Endothelial cell of umbilical vein (primary cell): ENCODE data around the gene TRMT2A. TPM values are rescaled to one million over a fixed set of nuclear protein-coding genes. Genes with fewer than 3 reads are reported as not detected.

Experiments used
- BruUV-seq: library from RNA; stranded (reverse); fragments of 400-500 nt; replicated peaks from 2 replicates; lab custom pipeline; 2021; lab: Mats Ljungman, UMichigan
- CTCF ChIA-PET: fragments of 300-600, 350-600 bp; sonication (Branson Sonifier 250); formaldehyde crosslinking; loops from one replicate; lab custom pipeline; 2021; ENCODE audit warnings: antibody characterized with exemption, inconsistent platforms; lab: Charles Lee
- POLR2A ChIA-PET: fragments of 300-600, 350-600 bp; sonication (Branson Sonifier 250); formaldehyde crosslinking; loops from one replicate; lab custom pipeline; 2021; ENCODE audit warnings: antibody characterized with exemption, inconsistent platforms; lab: Charles Lee
- DNase-seq: peaks from one replicate; pipeline ENCODE4 v3.0.0-alpha.2; 2011; ENCODE audit warnings: low read depth, low spot score
- FAIRE-seq: peaks from 2 replicates; lab custom pipeline; 2011; peaks lifted over from hg19 to GRCh38; lab: Jason Lieb, UNC
- H2AFZ ChIP-seq: 2 replicates; pipeline ENCODE4 v1.6.0; 2012; ENCODE audit warnings: low read depth, low read length, control low read depth, inconsistent platforms
- H3K27ac ChIP-seq: 2 replicates; pipeline ENCODE4 v1.5.1; 2011; ENCODE audit warnings: low read depth, mild to moderate bottlenecking, control low read depth, low read length, moderate library complexity; ENCODE audit not compliant: insufficient read depth
- H3K27me3 ChIP-seq, 2 experiments: 2 replicates each; pipeline versions ENCODE4 v1.6.0 to v1.6.1; 2011; ENCODE audit warnings: low read length in 2 of 2, mixed read lengths in 1 of 2; ENCODE audit not compliant: control insufficient read depth in 2 of 2, insufficient read depth in 2 of 2
- H3K36me3 ChIP-seq, 2 experiments: 2 replicates in 1 of 2; 3 replicates in 1 of 2; pipeline ENCODE4 v1.5.1; 2011; ENCODE audit warnings: low read length in 2 of 2, mild to moderate bottlenecking in 1 of 2, moderate library complexity in 1 of 2; ENCODE audit not compliant: control insufficient read depth in 2 of 2, insufficient read depth in 2 of 2; ENCODE audit errors: extremely low read depth in 1 of 2
- H3K4me1 ChIP-seq: 3 replicates; pipeline ENCODE4 v1.5.1; 2011; ENCODE audit warnings: mild to moderate bottlenecking, low read length; ENCODE audit not compliant: control insufficient read depth, insufficient read depth; ENCODE audit errors: extremely low read depth
- H3K4me2 ChIP-seq: 2 replicates; pipeline ENCODE4 v1.6.1; 2011; ENCODE audit warnings: low read length, control low read depth, mixed read lengths; ENCODE audit not compliant: insufficient read depth
- H3K4me3 ChIP-seq, 3 experiments: fragments of 200-600 bp in 1 of 3; sonication (generic), shearing (Covaris generic) in 1 of 3; replicated peaks in 1 of 3; 2 replicates each; pipeline ENCODE4 v1.5.1; 2011 to 2016; ENCODE audit warnings: control low read depth in 3 of 3, low read length in 3 of 3, mild to moderate bottlenecking in 2 of 3, inconsistent platforms in 1 of 3, low read depth in 1 of 3, moderate library complexity in 1 of 3; ENCODE audit not compliant: insufficient read depth in 1 of 3
- H3K79me2 ChIP-seq: 2 replicates; pipeline ENCODE4 v1.6.0; 2012; ENCODE audit warnings: low read length, inconsistent platforms; ENCODE audit not compliant: control insufficient read depth, insufficient read depth
- H3K9ac ChIP-seq: replicated peaks from 2 replicates; pipeline ENCODE3; 2011; ENCODE audit warnings: low read length, control low read depth; ENCODE audit not compliant: insufficient read depth; ENCODE audit errors: extremely low read depth
- H3K9me1 ChIP-seq: replicated peaks from 3 replicates; pipeline ENCODE4 v1.6.0; 2011; ENCODE audit warnings: mild to moderate bottlenecking, low read length; ENCODE audit not compliant: control insufficient read depth, insufficient read depth; ENCODE audit errors: extremely low read depth
- H3K9me3 ChIP-seq: replicated peaks from 2 replicates; pipeline ENCODE4 v1.5.1; 2012; ENCODE audit warnings: low read length, inconsistent platforms; ENCODE audit not compliant: control insufficient read depth, insufficient read depth
- H4K20me1 ChIP-seq: replicated peaks from 2 replicates; pipeline ENCODE3; 2011; ENCODE audit warnings: mild to moderate bottlenecking, low read length; ENCODE audit not compliant: control insufficient read depth, insufficient read depth; ENCODE audit errors: extremely low read depth
- EZH2 ChIP-seq: IDR thresholded peaks from 2 replicates; pipeline ENCODE4 v1.6.1; 2012; ENCODE audit warnings: borderline replicate concordance, low read depth, mild to moderate bottlenecking, moderate library complexity, low read length, inconsistent platforms; ENCODE audit not compliant: severe bottlenecking
- FOS ChIP-seq: IDR thresholded peaks from 2 replicates; pipeline ENCODE4 v1.6.1; 2011; ENCODE audit warnings: mild to moderate bottlenecking, low read length, moderate library complexity, borderline replicate concordance; ENCODE audit not compliant: insufficient read depth
- GATA2 ChIP-seq: IDR thresholded peaks from 2 replicates; pipeline ENCODE4 v1.7.0; 2011; ENCODE audit warnings: low read depth, mild to moderate bottlenecking, moderate library complexity, mixed read lengths, low read length; ENCODE audit not compliant: insufficient read length, insufficient read depth
- JUN ChIP-seq: IDR thresholded peaks from 2 replicates; pipeline ENCODE4 v1.6.1; 2011; ENCODE audit warnings: borderline replicate concordance, low read depth; ENCODE audit not compliant: insufficient read length, insufficient read depth
- MYC ChIP-seq: IDR thresholded peaks from one replicate; pipeline ENCODE4 v1.6.1; 2011; ENCODE audit warnings: mild to moderate bottlenecking, low read depth, low read length
- POLR2A ChIP-seq: IDR thresholded peaks from 2 replicates; pipeline ENCODE4 v1.6.1; 2012; ENCODE audit warnings: low read depth, mild to moderate bottlenecking, control low read depth, low read length
- POLR2AphosphoS5 ChIP-seq: IDR thresholded peaks from 2 replicates; pipeline ENCODE4 v1.6.1; 2012; ENCODE audit warnings: low read depth, mild to moderate bottlenecking, control low read depth, low read length, moderate library complexity; ENCODE audit not compliant: insufficient read depth
- dilution Hi-C: fragments of 300-500 bp; cut with MboI; formaldehyde crosslinking; loops from one replicate; pipeline ENCODE4 v1.15.0; 2019; ENCODE audit warnings: low sequenced_read_pairs; ENCODE audit not compliant: extremely low pct_ligation_motif_present
- intact Hi-C: fragments of 100-400 bp; cut with micrococcal nuclease; formaldehyde crosslinking; loops from one replicate; pipeline ENCODE4 v1.10.0; 2022
- polyA plus RNA-seq, 4 experiments: library from polyadenylated mRNA; depleted of rRNA in 3 of 4; stranded (reverse) in 3 of 4; unstranded in 1 of 4; fragments of >200 nt; gene quantifications; 2 replicates each; pipeline versions ENCODE4 v1.2.1 to v1.2.3, GENCODE V29; 2011 to 2012; ENCODE audit warnings: missing spikeins in 1 of 4
- total RNA-seq: library from RNA; stranded (reverse); gene quantifications from 2 replicates; pipeline ENCODE4 v1.2.3, GENCODE V29; 2021
- TF ChIP-seq, protein P1 (sequence below), 2 donors: IDR thresholded peaks; 1 replicate in 1 of 2; 2 replicates in 1 of 2; pipeline ENCODE4 v1.5.1; 2011; ENCODE audit warnings: low read length in 2 of 2, mild to moderate bottlenecking in 2 of 2, moderate library complexity in 2 of 2, control low read depth in 1 of 2, inconsistent platforms in 1 of 2, low read depth in 1 of 2; ENCODE audit not compliant: insufficient read depth in 1 of 2; ENCODE audit errors: extremely low read depth in 1 of 2
- TF ChIP-seq, protein P2 (sequence below): IDR thresholded peaks from 2 replicates; pipeline ENCODE4 v1.6.1; 2011; ENCODE audit not compliant: insufficient read depth, insufficient read length

Gene TRMT2A
- total and polyA plus RNA-seq, 2 donors (not counting 3 experiments of a cell fraction or from before 2014, with no cell fraction given) = 51.2 to 61.9 TPM

DNA sequence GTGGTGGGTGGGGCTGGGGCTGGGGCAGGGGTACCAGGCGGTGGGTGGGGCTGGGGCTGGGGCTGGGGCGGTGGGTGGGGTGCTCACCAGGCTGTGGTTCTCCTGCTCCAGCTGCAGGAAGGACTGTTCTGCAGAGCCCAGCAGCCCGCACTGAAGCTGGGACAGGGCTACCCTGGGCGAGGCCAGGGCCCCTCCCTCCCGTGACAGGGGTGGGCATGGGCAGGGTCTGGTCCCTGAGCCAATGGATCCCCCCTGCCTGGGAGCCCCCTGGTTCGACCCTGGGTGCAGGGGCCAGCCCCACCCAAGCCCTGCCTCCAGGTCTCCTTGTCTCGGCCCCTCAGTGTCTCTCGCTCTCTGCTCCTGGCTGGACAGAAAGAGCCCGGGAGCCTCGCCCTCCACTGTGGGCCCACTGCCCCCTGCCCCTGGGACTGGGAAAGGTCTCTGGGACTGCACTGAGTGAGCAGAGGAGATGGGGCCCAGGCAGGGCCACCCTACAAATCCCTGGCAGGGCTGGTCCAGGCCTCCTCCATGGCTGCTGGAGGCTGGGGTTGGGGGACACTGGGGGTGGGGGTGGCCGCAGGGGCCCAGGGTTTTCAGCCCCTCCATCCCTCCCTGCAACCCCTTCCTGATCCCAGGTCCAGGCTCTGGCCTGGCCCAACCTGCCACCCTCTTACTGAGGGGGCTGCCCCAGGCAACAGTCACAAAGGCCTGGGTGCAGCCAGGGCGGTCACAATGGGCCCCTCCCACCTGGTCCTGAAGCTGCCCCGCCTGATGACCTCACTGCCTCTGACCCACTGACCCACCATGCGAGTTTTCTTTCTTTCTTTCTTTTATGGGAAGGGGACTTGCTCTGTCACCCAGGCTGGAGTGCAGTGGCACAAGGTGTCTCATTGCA, 33.6 kb upstream of the TRMT2A start, which contains the start of gene CCDC188:
TSS of gene CCDC188 (minus strand) at position 675 of the 895 bp plus-strand sequence. CDS start at position 606, 69 bp downstream.
- Histone ChIP-seq H3K36me3 (no peaks in the 10 kb centered on the region), H3K9ac (no peak within 1 kb of the TSS), H2AFZ (no peak within 1 kb of the TSS), H3K9me1 (no peaks in the 10 kb centered on the region), H3K9me3 (no peaks in the 10 kb centered on the region), H3K27me3 (no peaks in the 10 kb centered on the region), H3K4me1 (peaks cover 4% of the 10 kb centered on the region), H3K4me3 (no peak within 1 kb of the TSS), H3K27ac (no peak within 1 kb of the TSS), H3K79me2 (no peaks in the 10 kb centered on the region), H4K20me1 (no peaks in the 10 kb centered on the region), H3K4me2 (no peak within 1 kb of the TSS)
- dilution Hi-C loops = no loop called here
- intact Hi-C loops = no loop called here
- POLR2A ChIA-PET = no interaction called here
- DNase-seq (no peak), FAIRE-seq (no peak)
- no TSS peak for BruUV-seq
- TF ChIP-seq EZH2 = no peak
- no peak for TF ChIP-seq POLR2A
- TF ChIP-seq, protein P1, sequence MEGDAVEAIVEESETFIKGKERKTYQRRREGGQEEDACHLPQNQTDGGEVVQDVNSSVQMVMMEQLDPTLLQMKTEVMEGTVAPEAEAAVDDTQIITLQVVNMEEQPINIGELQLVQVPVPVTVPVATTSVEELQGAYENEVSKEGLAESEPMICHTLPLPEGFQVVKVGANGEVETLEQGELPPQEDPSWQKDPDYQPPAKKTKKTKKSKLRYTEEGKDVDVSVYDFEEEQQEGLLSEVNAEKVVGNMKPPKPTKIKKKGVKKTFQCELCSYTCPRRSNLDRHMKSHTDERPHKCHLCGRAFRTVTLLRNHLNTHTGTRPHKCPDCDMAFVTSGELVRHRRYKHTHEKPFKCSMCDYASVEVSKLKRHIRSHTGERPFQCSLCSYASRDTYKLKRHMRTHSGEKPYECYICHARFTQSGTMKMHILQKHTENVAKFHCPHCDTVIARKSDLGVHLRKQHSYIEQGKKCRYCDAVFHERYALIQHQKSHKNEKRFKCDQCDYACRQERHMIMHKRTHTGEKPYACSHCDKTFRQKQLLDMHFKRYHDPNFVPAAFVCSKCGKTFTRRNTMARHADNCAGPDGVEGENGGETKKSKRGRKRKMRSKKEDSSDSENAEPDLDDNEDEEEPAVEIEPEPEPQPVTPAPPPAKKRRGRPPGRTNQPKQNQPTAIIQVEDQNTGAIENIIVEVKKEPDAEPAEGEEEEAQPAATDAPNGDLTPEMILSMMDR (IDR thresholded peaks at IDR 0.05; ENCODE audit: extremely low read depth in 1 of 2, insufficient read depth in 1 of 2, low read depth in 1 of 2, low read length in 2 of 2) = no peak
- TF ChIP-seq GATA2 = no peak
- no peak for TF ChIP-seq MYC
- TF ChIP-seq FOS = no peak
- TF ChIP-seq JUN = no peak
- TF ChIP-seq POLR2AphosphoS5 = no peak
- TF ChIP-seq, protein P2, sequence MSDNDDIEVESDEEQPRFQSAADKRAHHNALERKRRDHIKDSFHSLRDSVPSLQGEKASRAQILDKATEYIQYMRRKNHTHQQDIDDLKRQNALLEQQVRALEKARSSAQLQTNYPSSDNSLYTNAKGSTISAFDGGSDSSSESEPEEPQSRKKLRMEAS = no peak
- CTCF ChIA-PET = no interaction called here
